Measurements from ENCODE around the gene PDE4B.
"Not testable (repeated sequence)": the region's sequence is repeated elsewhere in the genome, so short reads cannot be mapped to it uniquely, and the experiment has no call there.

The PDE4B gene

GRCh38 chr1:65995336-65995735 lies 202.6 kb downstream of the PDE4B start:
- DNase-seq (ENCODE audit: low read depth) = no peak
- no peak overlapping the region for H3K4me3 ChIP-seq (ENCODE audit: control insufficient read depth, low read depth, low read length)
- no peak for TF ChIP-seq CTCF (IDR thresholded peaks at IDR 0.05; ENCODE audit: control insufficient read depth, insufficient read depth, low read depth, low read length, missing control alignments)

- no peak for DNase-seq (ENCODE audit: low read depth)
- H3K4me3 ChIP-seq (ENCODE audit: control insufficient read depth, low read depth, low read length) = no peak overlapping the region
- TF ChIP-seq CTCF (IDR thresholded peaks at IDR 0.05; ENCODE audit: control insufficient read depth, insufficient read depth, low read depth, low read length, missing control alignments) = no peak
These were observed 203.2 kb downstream of the PDE4B start for GRCh38 chr1:65995928-65996327.

GRCh38 chr1:65997693-65998092 lies 205.0 kb downstream of the PDE4B start:
- no peak for DNase-seq (ENCODE audit: low read depth)
- no peak for TF ChIP-seq CTCF (IDR thresholded peaks at IDR 0.05; ENCODE audit: control insufficient read depth, insufficient read depth, low read depth, low read length, missing control alignments)

GRCh38 chr1:65998763-65999583 lies 206.3 kb downstream of the PDE4B start:
- TF ChIP-seq CTCF (IDR thresholded peaks at IDR 0.05; ENCODE audit: control insufficient read depth, insufficient read depth, low read depth, low read length, missing control alignments) = no peak
- no peak overlapping the region for H3K4me3 ChIP-seq (ENCODE audit: control insufficient read depth, low read depth, low read length)
- no peak for DNase-seq (ENCODE audit: low read depth)

More at GRCh38 chr1:65997693-65998092, 205.0 kb downstream of the PDE4B start:
- H3K4me3 ChIP-seq (ENCODE audit: control insufficient read depth, low read depth, low read length) = no peak overlapping the region

- DNase-seq (ENCODE audit: low read depth) = no peak
- no peak overlapping the region for H3K4me3 ChIP-seq (ENCODE audit: control insufficient read depth, low read depth, low read length)
- no peak for TF ChIP-seq CTCF (IDR thresholded peaks at IDR 0.05; ENCODE audit: control insufficient read depth, insufficient read depth, low read depth, low read length, missing control alignments)
These were observed 207.4 kb downstream of the PDE4B start for GRCh38 chr1:66000033-66000637.

- no peak for DNase-seq (ENCODE audit: low read depth)
- no peak for TF ChIP-seq CTCF (IDR thresholded peaks at IDR 0.05; ENCODE audit: control insufficient read depth, insufficient read depth, low read depth, low read length, missing control alignments)
- H3K4me3 ChIP-seq (ENCODE audit: control insufficient read depth, low read depth, low read length) = no peak overlapping the region
These were observed 211.0 kb downstream of the PDE4B start for GRCh38 chr1:66003690-66004089.

- not testable (repeated sequence) for DNase-seq (ENCODE audit: low read depth); H3K4me3 ChIP-seq (ENCODE audit: control insufficient read depth, low read depth, low read length)
These were observed 213.8 kb downstream of the PDE4B start for GRCh38 chr1:66006534-66006933.

Data from AG09309 (cell line).